ENCODE results near the gene LAMP2.

The LAMP2 gene

GRCh38 chrX:120402369-120402768, 66.7 kb downstream of the LAMP2 start:
- Histone ChIP-seq H3K4me1 (ENCODE audit: insufficient read depth, low read length, severe bottlenecking) (no peaks in the 10 kb centered on the region), H3K27me3 (ENCODE audit: insufficient read depth, low read length) (no peaks in the 10 kb centered on the region)
- TF ChIP-seq CTCF (IDR thresholded peaks at IDR 0.05; ENCODE audit: low read length) (no peak), EZH2 (IDR thresholded peaks at IDR 0.05; ENCODE audit: borderline replicate concordance, low read length) (no peak)

GRCh38 chrX:120401301-120401700, 67.8 kb downstream of the LAMP2 start:
- Histone ChIP-seq H3K36me3 (ENCODE audit: insufficient read depth, low read length) (no peaks in the 10 kb centered on the region), H3K4me3 (ENCODE audit: low read depth, low read length, poor library complexity, severe bottlenecking) (no peak overlapping the region), H3K79me2 (ENCODE audit: insufficient read depth, low read length) (no peaks in the 10 kb centered on the region), H3K9ac (ENCODE audit: low read length) (no peak overlapping the region), H3K9me2 (ENCODE audit: low read depth, low read length) (no peaks in the 10 kb centered on the region), H3F3A (ENCODE audit: insufficient read depth, low read length) (no peaks in the 10 kb centered on the region), H3K4me1 (ENCODE audit: insufficient read depth, low read length, severe bottlenecking) (no peaks in the 10 kb centered on the region), H3K27ac (ENCODE audit: low read depth, low read length, poor library complexity, severe bottlenecking) (no peak overlapping the region), H4K20me1 (ENCODE audit: insufficient read depth, low read length) (no peaks in the 10 kb centered on the region), H2AFZ (ENCODE audit: low read length) (no peak overlapping the region), H3K9me3 (ENCODE audit: low read length) (no peaks in the 10 kb centered on the region), H3K4me2 (ENCODE audit: low read length) (no peak overlapping the region), H3K27me3 (ENCODE audit: insufficient read depth, low read length) (no peaks in the 10 kb centered on the region)
- TF ChIP-seq EZH2 (IDR thresholded peaks at IDR 0.05; ENCODE audit: borderline replicate concordance, low read length) (no peak), CTCF (IDR thresholded peaks at IDR 0.05; ENCODE audit: low read length) (no peak)

More at GRCh38 chrX:120402369-120402768, 66.7 kb downstream of the LAMP2 start:
- H3K9me2 ChIP-seq (ENCODE audit: low read depth, low read length) = no peaks in the 10 kb centered on the region
- no peak overlapping the region for H3K4me3 ChIP-seq (ENCODE audit: low read depth, low read length, poor library complexity, severe bottlenecking)
- no peaks in the 10 kb centered on the region for H3K9me3 ChIP-seq (ENCODE audit: low read length)
- no peaks in the 10 kb centered on the region for H3F3A ChIP-seq (ENCODE audit: insufficient read depth, low read length)
- no peak overlapping the region for H3K27ac ChIP-seq (ENCODE audit: low read depth, low read length, poor library complexity, severe bottlenecking)
- no peak overlapping the region for H2AFZ ChIP-seq (ENCODE audit: low read length)
- H3K4me2 ChIP-seq (ENCODE audit: low read length) = no peak overlapping the region
- H3K9ac ChIP-seq (ENCODE audit: low read length) = no peak overlapping the region
- no peaks in the 10 kb centered on the region for H3K79me2 ChIP-seq (ENCODE audit: insufficient read depth, low read length)
- no peaks in the 10 kb centered on the region for H3K36me3 ChIP-seq (ENCODE audit: insufficient read depth, low read length)
- no peaks in the 10 kb centered on the region for H4K20me1 ChIP-seq (ENCODE audit: insufficient read depth, low read length)

- no peaks in the 10 kb centered on the region for H3K79me2 ChIP-seq (ENCODE audit: insufficient read depth, low read length)
- H3K4me1 ChIP-seq (ENCODE audit: insufficient read depth, low read length, severe bottlenecking) = no peaks in the 10 kb centered on the region
- H3K4me3 ChIP-seq (ENCODE audit: low read depth, low read length, poor library complexity, severe bottlenecking) = no peak overlapping the region
- H3F3A ChIP-seq (ENCODE audit: insufficient read depth, low read length) = no peaks in the 10 kb centered on the region
- H3K4me2 ChIP-seq (ENCODE audit: low read length) = no peak overlapping the region
- H3K9me3 ChIP-seq (ENCODE audit: low read length) = no peaks in the 10 kb centered on the region
- no peak overlapping the region for H3K27ac ChIP-seq (ENCODE audit: low read depth, low read length, poor library complexity, severe bottlenecking)
- TF ChIP-seq CTCF (IDR thresholded peaks at IDR 0.05; ENCODE audit: low read length) = peak; percentile 54
- TF ChIP-seq EZH2 (IDR thresholded peaks at IDR 0.05; ENCODE audit: borderline replicate concordance, low read length) = no peak
- no peaks in the 10 kb centered on the region for H4K20me1 ChIP-seq (ENCODE audit: insufficient read depth, low read length)
- no peak overlapping the region for H2AFZ ChIP-seq (ENCODE audit: low read length)
- H3K36me3 ChIP-seq (ENCODE audit: insufficient read depth, low read length) = no peaks in the 10 kb centered on the region
- no peak overlapping the region for H3K9ac ChIP-seq (ENCODE audit: low read length)
- H3K9me2 ChIP-seq (ENCODE audit: low read depth, low read length) = no peaks in the 10 kb centered on the region
- H3K27me3 ChIP-seq (ENCODE audit: insufficient read depth, low read length) = no peaks in the 10 kb centered on the region
These were observed 88.4 kb downstream of the LAMP2 start for GRCh38 chrX:120380699-120381098.

Measured in OCI-LY1 (cell line).